Ovary (tissue), 9 donors: ENCODE measurements around the gene TMEM217. TPM values are rescaled to one million over a fixed set of nuclear protein-coding genes. Genes with fewer than 3 reads are reported as not detected.
A peak's percentile ranks its signal among the peaks of the same experiment; 100 is the strongest.

Experiments used
- DNase-seq, 5 donors: peaks; one replicate each; pipeline ENCODE4 v3.0.0-alpha.2; 2019 to 2020
- H3K27ac ChIP-seq, 2 donors: fragments of 200-600 bp; one replicate each; pipeline versions ENCODE4 v1.5.1 to v1.8.0; 2019 to 2022
- H3K27me3 ChIP-seq: fragments of 200-600 bp; one replicate; pipeline ENCODE4 v1.8.0; 2022
- H3K36me3 ChIP-seq: fragments of 200-600 bp; sonication (generic); one replicate; pipeline ENCODE4 v1.5.1; 2019
- H3K4me1 ChIP-seq: one replicate; pipeline ENCODE4 v1.8.1; 2013; ENCODE audit warnings: mild to moderate bottlenecking, moderate library complexity; ENCODE audit not compliant: insufficient read depth
- H3K4me3 ChIP-seq: fragments of 200-600 bp; sonication (generic); one replicate; pipeline ENCODE4 v1.5.1; 2017
- H3K9me3 ChIP-seq, 2 donors: fragments of 200-600 bp in 1 of 2; sonication (generic) in 1 of 2; one replicate each; pipeline versions ENCODE4 v1.5.1 to v1.8.1; 2013 to 2019; ENCODE audit warnings: mild to moderate bottlenecking in 1 of 2, moderate library complexity in 1 of 2
- CTCF ChIP-seq, 3 donors: fragments of 450-650 bp in 2 of 3; fragments of 200-600 bp in 1 of 3; IDR thresholded peaks; one replicate each; pipeline versions ENCODE4 v1.5.1 to v1.8.0; 2016 to 2022; ENCODE audit warnings: antibody characterized with exemption in 3 of 3, mild to moderate bottlenecking in 1 of 3
- EP300 ChIP-seq: sonication (generic); formaldehyde crosslinking; IDR thresholded peaks from one replicate; pipeline ENCODE4 v1.6.1; 2017; ENCODE audit warnings: antibody characterized with exemption
- POLR2A ChIP-seq: fragments of 450-650 bp; IDR thresholded peaks from one replicate; pipeline ENCODE4 v1.6.1; 2017; ENCODE audit warnings: antibody characterized with exemption, mild to moderate bottlenecking, moderate library complexity
- WGBS, 3 donors: extraction: QIAGEN DNeasy Blood & Tissue Kit in 1 of 3; methylation state at CpG; one replicate each; pipeline versions ENCODE4 v1.1.5 to v1.1.7; 2013 to 2017; 5-methylcytosine and 5-hydroxymethylcytosine counted together
- intact Hi-C, 4 donors: fragments of 100-400 bp; cut with DNase I; formaldehyde crosslinking; loops; one replicate each; pipeline versions ENCODE4 v1.11.0 to v1.15.1; 2022 to 2023
- polyA plus RNA-seq, 2 donors: library from polyadenylated mRNA; stranded (reverse); fragments of 200-250 nt in 1 of 2; fragments of 350-450 nt in 1 of 2; fragmentation: Illumina TruSeq in 1 of 2; extraction: RNeasy Lipid Tissue Mini Kit (QIAGEN cat#74804) in 1 of 2; gene quantifications; one replicate each; pipeline ENCODE4 v1.2.3, GENCODE V29; 2013 to 2014
- total RNA-seq, 7 donors: library from RNA; depleted of rRNA in 2 of 7; stranded (reverse); fragments of >200 nt in 2 of 7; fragmentation: NEBNext Ultra II Directional in 3 of 7; extraction: Animal tissue kit (Norgen Biotek cat#: 25700) in 3 of 7; gene quantifications; one replicate each; pipeline versions ENCODE4 v1.1.0 to v1.2.4, GENCODE V29; 2016 to 2023
- donor health status: DM: no; HTN: no; CAD: no; lungs with moderate emphysema.
- donor health status: DM: no; HTN: no; CAD: no.
- donor health status: Bipolar disorder and iron deficiency.
- donor health status: DM: yes; HTN: yes; CAD: no.
- donor health status: DM: no; HTN: no; CAD: no.
- donor health status: DM: yes; HTN: yes; CAD: no.

TMEM217 gene
- total and polyA plus RNA-seq, 9 donors = 0.39 to 4.6 (median 1.5) TPM

- H3K27me3 ChIP-seq = no peaks in the 10 kb centered on the region
- peaks cover 4% of the 10 kb centered on the region for H3K4me1 ChIP-seq
- DNase-seq = peak; percentile 82 to 93 (median 91)
- no peaks in the 10 kb centered on the region for H3K36me3 ChIP-seq
- H3K4me3 ChIP-seq = peak overlapping the region; percentile 84
- 2 to 6% (median 4%) methylated on average over 17 of the region's 17 CpGs for WGBS, 3 donors
- no peaks in the 10 kb centered on the region for H3K9me3 ChIP-seq
- H3K27ac ChIP-seq = peak overlapping the region; percentile 70 to 87
- TF ChIP-seq EP300 = no peak
- TF ChIP-seq CTCF (IDR thresholded peaks at IDR 0.05) = peak; percentile 91 to 98 (median 96)
- peak; percentile 12 for TF ChIP-seq POLR2A
- intact Hi-C loops = loop anchor here (1.0 to 5.0 kb wide), 5 partner anchors 35 to 121 kb away; no protein-coding TSS in a partner anchor
Observed at GRCh38 chr6:37171970-37172812, 85.8 kb downstream of the TMEM217 start.

- H3K36me3 ChIP-seq = no peaks in the 10 kb centered on the region
- 0 to 1% (median 0%) methylated on average over 35 to 45 of the region's 45 CpGs for WGBS, 3 donors
- peaks cover 4% of the 10 kb centered on the region for H3K4me1 ChIP-seq
- H3K27ac ChIP-seq = peak overlapping the region; percentile 70 to 87
- intact Hi-C loops = loop anchor here in 3 of 4 donors (2.0 to 5.0 kb wide), 3 partner anchors 36 to 119 kb away; no protein-coding TSS in a partner anchor
- H3K9me3 ChIP-seq = no peaks in the 10 kb centered on the region
- DNase-seq = peak; percentile 49 to 76 (median 70)
- no peaks in the 10 kb centered on the region for H3K27me3 ChIP-seq
- H3K4me3 ChIP-seq = peak overlapping the region; percentile 84
- TF ChIP-seq CTCF (IDR thresholded peaks at IDR 0.05) = no peak
- TF ChIP-seq POLR2A = no peak
- no peak for TF ChIP-seq EP300
Observed at GRCh38 chr6:37171201-37171969, 86.6 kb downstream of the TMEM217 start.

- 0 to 1% (median 1%) methylated on average over 46 to 92 of the region's 92 CpGs for WGBS, 3 donors
- intact Hi-C loops = loop anchor here in 3 of 4 donors (2.0 to 5.0 kb wide), 3 partner anchors 37 to 118 kb away; no protein-coding TSS in a partner anchor
- Histone ChIP-seq H3K36me3 (no peaks in the 10 kb centered on the region), H3K27me3 (no peaks in the 10 kb centered on the region), H3K27ac (peak overlapping the region; percentile 70 to 87), H3K4me1 (peaks cover 4% of the 10 kb centered on the region), H3K4me3 (peak overlapping the region; percentile 84), H3K9me3 (no peaks in the 10 kb centered on the region)
- TF ChIP-seq EP300 (no peak), CTCF (IDR thresholded peaks at IDR 0.05) (peak in 2 of 3 donors; percentile 19 to 42), POLR2A (peak; percentile 6)
- peak; percentile 54 to 76 (median 67) for DNase-seq
Observed at GRCh38 chr6:37170273-37171200, 87.4 kb downstream of the TMEM217 start.
